ENCODE measurements around the gene PTGES3.
A peak's percentile ranks its signal among the peaks of the same experiment; 100 is the strongest.
"Not testable (repeated sequence)": the region's sequence is repeated elsewhere in the genome, so short reads cannot be mapped to it uniquely, and the experiment has no call there.

The PTGES3 gene

GRCh38 chr12:56688129-56688845 lies at the start of gene PTGES3:
Gene PTGES3, minus strand, starts transcription at chr12:56688284. Its CDS starts 285 bp downstream, at chr12:56687999.
- H3K4me3 ChIP-seq (ENCODE audit: low read depth, low read length), result peak within 1 kb of the TSS; percentile 100
- no peak for TF ChIP-seq CTCF (IDR thresholded peaks at IDR 0.05; ENCODE audit: low read depth, low read length)

GRCh38 chr12:56728139-56728861 lies 40.2 kb upstream of the PTGES3 start:
- H3K4me3 ChIP-seq (ENCODE audit: low read depth, low read length), result no peak overlapping the region
- no peak for TF ChIP-seq CTCF (IDR thresholded peaks at IDR 0.05; ENCODE audit: low read depth, low read length)

- not testable (repeated sequence) for H3K4me3 ChIP-seq (ENCODE audit: low read depth, low read length)
Measured at GRCh38 chr12:56726196-56726675, 38.2 kb upstream of the PTGES3 start.

GRCh38 chr12:56725723-56726102 lies 37.6 kb upstream of the PTGES3 start:
- TF ChIP-seq CTCF (IDR thresholded peaks at IDR 0.05; ENCODE audit: low read depth, low read length), result no peak
- H3K4me3 ChIP-seq (ENCODE audit: low read depth, low read length), result peak overlapping the region; percentile 100

GRCh38 chr12:56724972-56725722 lies 37.1 kb upstream of the PTGES3 start, which contains the start of gene NACA:
Gene NACA, minus strand, starts transcription at chr12:56725299. Its CDS starts 778 bp downstream, at chr12:56724521.
- no peak for TF ChIP-seq CTCF (IDR thresholded peaks at IDR 0.05; ENCODE audit: low read depth, low read length)
- H3K4me3 ChIP-seq (ENCODE audit: low read depth, low read length), result peak within 1 kb of the TSS; percentile 100

- H3K4me3 ChIP-seq (ENCODE audit: low read depth, low read length), result peak overlapping the region; percentile 100
- TF ChIP-seq CTCF (IDR thresholded peaks at IDR 0.05; ENCODE audit: low read depth, low read length), result no peak
Measured at GRCh38 chr12:56724701-56724971, 36.6 kb upstream of the PTGES3 start.

GRCh38 chr12:56723889-56724700 lies 36.0 kb upstream of the PTGES3 start:
- TF ChIP-seq CTCF (IDR thresholded peaks at IDR 0.05; ENCODE audit: low read depth, low read length), result no peak
- H3K4me3 ChIP-seq (ENCODE audit: low read depth, low read length), result peak overlapping the region; percentile 100

Data from WI38 (cell line).